ENCODE data around the gene FETUB.

Gene FETUB

DNA sequence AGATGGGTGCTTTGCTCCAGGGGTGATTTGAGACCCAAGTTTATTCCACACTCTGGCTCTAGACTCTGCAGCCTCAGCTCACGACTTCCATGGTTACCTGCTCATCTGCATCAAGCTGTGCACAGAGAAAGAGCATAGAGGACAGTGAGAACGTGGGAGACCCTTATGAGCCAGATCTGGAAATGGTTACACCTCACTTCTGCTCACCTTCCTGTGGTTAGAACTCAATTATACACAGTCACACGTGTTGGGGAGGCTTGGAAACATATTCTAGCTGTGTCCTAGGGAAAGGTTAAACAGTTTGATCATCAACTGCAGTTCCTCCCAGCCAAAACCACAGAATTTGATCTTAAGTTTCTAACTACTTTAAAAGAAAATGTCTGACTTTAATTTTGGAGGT lies 1.8 kb downstream of the FETUB start:
- Mint-ChIP-seq H3K36me3 (ENCODE audit: low read depth) (no peaks in the 10 kb centered on the region), H3K4me1 (no peaks in the 10 kb centered on the region), H3K27ac (no peak overlapping the region), H3K9me3 (no peaks in the 10 kb centered on the region), H3K27me3 (ENCODE audit: low read depth) (peaks cover 39% of the 10 kb centered on the region), H3K4me3 (no peak overlapping the region)
- TF ChIP-seq, protein P1, sequence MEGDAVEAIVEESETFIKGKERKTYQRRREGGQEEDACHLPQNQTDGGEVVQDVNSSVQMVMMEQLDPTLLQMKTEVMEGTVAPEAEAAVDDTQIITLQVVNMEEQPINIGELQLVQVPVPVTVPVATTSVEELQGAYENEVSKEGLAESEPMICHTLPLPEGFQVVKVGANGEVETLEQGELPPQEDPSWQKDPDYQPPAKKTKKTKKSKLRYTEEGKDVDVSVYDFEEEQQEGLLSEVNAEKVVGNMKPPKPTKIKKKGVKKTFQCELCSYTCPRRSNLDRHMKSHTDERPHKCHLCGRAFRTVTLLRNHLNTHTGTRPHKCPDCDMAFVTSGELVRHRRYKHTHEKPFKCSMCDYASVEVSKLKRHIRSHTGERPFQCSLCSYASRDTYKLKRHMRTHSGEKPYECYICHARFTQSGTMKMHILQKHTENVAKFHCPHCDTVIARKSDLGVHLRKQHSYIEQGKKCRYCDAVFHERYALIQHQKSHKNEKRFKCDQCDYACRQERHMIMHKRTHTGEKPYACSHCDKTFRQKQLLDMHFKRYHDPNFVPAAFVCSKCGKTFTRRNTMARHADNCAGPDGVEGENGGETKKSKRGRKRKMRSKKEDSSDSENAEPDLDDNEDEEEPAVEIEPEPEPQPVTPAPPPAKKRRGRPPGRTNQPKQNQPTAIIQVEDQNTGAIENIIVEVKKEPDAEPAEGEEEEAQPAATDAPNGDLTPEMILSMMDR (IDR thresholded peaks at IDR 0.05; ENCODE audit: unreplicated experiment in 3 of 3) = no peak

DNA sequence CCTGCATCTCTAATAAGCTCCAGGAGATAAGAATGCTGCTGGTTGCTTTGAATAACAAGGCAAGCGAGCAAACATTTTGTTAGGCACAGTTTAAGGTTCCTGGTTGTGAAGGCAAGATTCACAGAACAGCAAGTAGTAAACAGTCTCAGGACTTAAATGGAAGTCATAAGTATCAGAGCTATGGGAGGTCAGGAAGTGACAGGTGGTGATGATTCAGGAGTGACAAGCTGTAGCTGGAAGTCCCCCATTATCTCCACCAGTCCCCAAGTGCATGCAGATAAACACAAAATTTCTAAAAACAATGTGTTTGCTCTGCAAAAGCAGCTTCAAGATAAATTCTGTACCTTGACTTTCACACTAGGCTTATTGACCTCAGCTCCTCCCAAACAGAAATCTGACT lies 3.3 kb downstream of the FETUB start:
- H3K4me1 Mint-ChIP-seq = no peaks in the 10 kb centered on the region
- H3K36me3 Mint-ChIP-seq (ENCODE audit: low read depth) = no peaks in the 10 kb centered on the region
- TF ChIP-seq, protein P1 (IDR thresholded peaks at IDR 0.05; ENCODE audit: unreplicated experiment in 3 of 3) = no peak

DNA sequence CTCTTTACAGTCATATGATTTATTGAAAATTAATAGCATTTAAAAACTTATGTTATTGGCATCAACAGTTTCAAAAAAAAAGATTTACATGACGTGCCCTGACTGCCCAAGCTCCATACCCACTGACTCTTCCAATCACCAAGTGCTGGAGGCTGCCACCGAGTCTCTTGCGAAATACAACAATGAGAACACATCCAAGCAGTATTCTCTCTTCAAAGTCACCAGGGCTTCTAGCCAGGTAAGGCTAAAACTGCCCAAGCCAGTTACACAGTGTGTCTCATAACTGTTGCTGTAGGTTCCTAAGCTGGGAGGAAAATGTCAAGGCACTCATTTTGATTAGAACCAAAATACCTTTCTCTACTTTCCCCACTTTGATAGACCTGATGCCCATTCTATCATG lies 4.5 kb downstream of the FETUB start:
- H3K27ac Mint-ChIP-seq = no peak overlapping the region
- no peaks in the 10 kb centered on the region for H3K9me3 Mint-ChIP-seq
- H3K36me3 Mint-ChIP-seq (ENCODE audit: low read depth) = no peaks in the 10 kb centered on the region
- H3K4me3 Mint-ChIP-seq = no peak overlapping the region
- H3K27me3 Mint-ChIP-seq (ENCODE audit: low read depth) = peaks cover 32% of the 10 kb centered on the region
- H3K4me1 Mint-ChIP-seq = no peaks in the 10 kb centered on the region
- TF ChIP-seq, protein P1 (IDR thresholded peaks at IDR 0.05; ENCODE audit: unreplicated experiment in 3 of 3) = no peak

More for the DNA sequence above, 3.3 kb downstream of the FETUB start:
- Mint-ChIP-seq H3K9me3 (no peaks in the 10 kb centered on the region), H3K4me3 (no peak overlapping the region), H3K27ac (no peak overlapping the region), H3K27me3 (ENCODE audit: low read depth) (peaks cover 35% of the 10 kb centered on the region)

DNA sequence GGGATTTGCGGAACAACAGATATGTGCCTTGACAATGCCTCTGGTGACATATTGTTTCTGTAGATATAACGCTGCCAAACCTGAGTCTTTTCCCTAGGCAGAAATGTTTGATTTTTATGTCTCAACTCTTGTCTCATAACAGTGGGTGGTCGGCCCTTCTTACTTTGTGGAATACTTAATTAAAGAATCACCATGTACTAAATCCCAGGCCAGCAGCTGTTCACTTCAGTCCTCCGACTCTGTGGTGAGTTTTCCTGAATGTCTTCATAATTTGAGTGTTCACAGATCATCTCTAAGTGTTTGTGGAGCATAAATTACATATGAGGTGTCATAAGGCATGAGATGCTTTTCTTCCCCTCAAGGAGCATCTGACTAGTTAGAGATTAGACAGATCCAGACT lies 5.9 kb downstream of the FETUB start:
- Mint-ChIP-seq H3K4me3 (no peak overlapping the region), H3K36me3 (ENCODE audit: low read depth) (no peaks in the 10 kb centered on the region), H3K9me3 (no peaks in the 10 kb centered on the region), H3K27ac (no peak overlapping the region), H3K27me3 (ENCODE audit: low read depth) (peaks cover 21% of the 10 kb centered on the region), H3K4me1 (no peaks in the 10 kb centered on the region)
- TF ChIP-seq, protein P1 (IDR thresholded peaks at IDR 0.05; ENCODE audit: unreplicated experiment in 3 of 3) = no peak

DNA sequence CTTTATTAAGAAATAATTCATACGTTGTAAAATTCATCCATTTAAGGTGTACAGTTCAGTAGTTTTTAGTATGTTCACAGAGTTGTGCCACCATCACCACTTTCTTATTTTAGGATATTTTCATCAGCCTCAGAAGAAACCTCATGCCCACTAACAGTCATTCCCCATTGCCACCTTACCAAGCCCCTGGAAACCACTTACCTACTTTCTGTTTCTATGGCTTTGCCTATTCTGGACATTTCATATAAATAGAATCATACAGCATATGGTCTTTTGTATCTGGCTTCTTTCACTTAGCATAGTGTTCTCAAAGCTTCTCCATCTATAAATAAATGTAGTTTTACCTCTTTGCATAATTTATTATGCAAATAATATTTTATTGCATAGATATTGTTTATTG lies 6.6 kb downstream of the FETUB start:
- Mint-ChIP-seq H3K4me3 (no peak overlapping the region), H3K27me3 (ENCODE audit: low read depth) (peaks cover 17% of the 10 kb centered on the region), H3K27ac (no peak overlapping the region), H3K9me3 (no peaks in the 10 kb centered on the region), H3K4me1 (no peaks in the 10 kb centered on the region), H3K36me3 (ENCODE audit: low read depth) (no peaks in the 10 kb centered on the region)
- TF ChIP-seq, protein P1 (IDR thresholded peaks at IDR 0.05; ENCODE audit: unreplicated experiment in 3 of 3) = no peak

DNA sequence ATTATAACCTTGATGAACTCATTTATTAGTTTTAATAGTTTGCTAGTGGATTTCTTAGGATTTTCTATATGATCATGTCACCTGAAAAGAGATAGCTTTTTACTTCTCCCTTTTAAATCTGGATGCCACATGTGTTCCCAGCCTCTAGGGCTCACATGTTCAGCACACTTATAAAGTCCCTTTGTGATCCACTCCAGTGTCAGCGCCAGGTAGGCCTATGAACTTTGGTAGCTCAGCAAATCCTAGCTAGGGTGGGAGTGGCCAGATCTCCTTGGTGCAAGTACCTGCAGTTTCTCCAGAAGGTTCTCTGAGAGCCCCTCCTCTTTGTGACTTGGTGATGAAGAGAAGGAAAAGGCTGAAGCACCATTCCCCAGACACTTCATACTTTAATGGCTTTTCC lies 8.7 kb downstream of the FETUB start:
- peaks cover 8% of the 10 kb centered on the region for H3K27me3 Mint-ChIP-seq (ENCODE audit: low read depth)
- H3K36me3 Mint-ChIP-seq (ENCODE audit: low read depth) = no peaks in the 10 kb centered on the region
- TF ChIP-seq, protein P1 (IDR thresholded peaks at IDR 0.05; ENCODE audit: unreplicated experiment in 3 of 3) = no peak
- H3K27ac Mint-ChIP-seq = no peak overlapping the region
- H3K4me3 Mint-ChIP-seq = no peak overlapping the region
- H3K4me1 Mint-ChIP-seq = no peaks in the 10 kb centered on the region
- no peaks in the 10 kb centered on the region for H3K9me3 Mint-ChIP-seq

All from nephron (organoid).